GM18526 (cell line): ENCODE data around the gene P4HA1.

Experiments
- POLR2A ChIP-seq: IDR thresholded peaks from 3 replicates; pipeline ENCODE4 v1.6.1; 2011; ENCODE audit not compliant: insufficient read length; ENCODE audit errors: extremely low read depth

P4HA1 gene

GRCh38 chr10:73096041-73096448 lies 621 bp downstream of the P4HA1 start:
- peak; percentile 23 for TF ChIP-seq POLR2A

- no peak for TF ChIP-seq POLR2A
These were observed 1.1 kb downstream of the P4HA1 start for GRCh38 chr10:73095481-73096021.

- no peak for TF ChIP-seq POLR2A
These were observed 1.6 kb downstream of the P4HA1 start for GRCh38 chr10:73094986-73095480.

DNA sequence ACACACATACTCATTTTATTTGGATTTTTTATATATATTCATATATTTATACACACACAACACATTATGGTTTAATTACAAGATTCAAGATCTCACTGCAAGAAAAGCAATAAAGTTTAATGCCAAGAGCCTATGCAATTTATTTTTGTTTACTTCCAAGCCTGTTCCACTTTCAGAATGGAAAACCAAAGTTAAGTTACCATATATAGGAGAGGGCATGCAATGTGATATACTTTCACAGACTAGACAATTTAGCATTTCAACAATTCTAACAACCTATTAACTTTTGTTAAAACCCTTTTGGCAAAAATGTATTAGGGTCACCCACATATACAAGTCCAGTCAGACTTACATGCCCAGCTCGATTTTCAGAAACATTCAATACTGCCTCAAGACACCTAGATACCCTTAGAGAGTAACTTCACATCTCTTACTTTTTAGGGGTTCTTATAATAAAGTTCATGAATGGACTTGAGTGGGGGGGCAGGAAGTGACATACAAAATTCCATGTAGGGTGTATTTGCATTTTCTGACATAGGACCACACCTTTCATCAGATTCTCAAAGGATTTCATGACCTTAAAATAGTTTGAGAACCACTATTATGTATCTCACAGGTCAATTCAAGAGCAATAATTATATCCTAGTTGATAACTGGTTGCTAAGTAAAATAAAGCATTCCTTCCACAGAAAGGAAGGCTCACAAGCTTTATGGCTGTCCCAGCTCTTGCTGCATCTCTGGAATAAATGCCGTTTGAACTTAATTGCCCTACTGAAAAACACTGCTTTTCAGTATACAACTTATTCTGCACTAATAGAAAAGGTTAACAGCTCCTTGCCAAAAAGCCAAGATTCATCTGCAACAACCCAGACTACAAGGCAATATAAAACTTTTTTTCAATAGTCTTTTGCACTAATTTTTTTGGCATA lies 2.5 kb downstream of the P4HA1 start:
- no peak for TF ChIP-seq POLR2A

DNA sequence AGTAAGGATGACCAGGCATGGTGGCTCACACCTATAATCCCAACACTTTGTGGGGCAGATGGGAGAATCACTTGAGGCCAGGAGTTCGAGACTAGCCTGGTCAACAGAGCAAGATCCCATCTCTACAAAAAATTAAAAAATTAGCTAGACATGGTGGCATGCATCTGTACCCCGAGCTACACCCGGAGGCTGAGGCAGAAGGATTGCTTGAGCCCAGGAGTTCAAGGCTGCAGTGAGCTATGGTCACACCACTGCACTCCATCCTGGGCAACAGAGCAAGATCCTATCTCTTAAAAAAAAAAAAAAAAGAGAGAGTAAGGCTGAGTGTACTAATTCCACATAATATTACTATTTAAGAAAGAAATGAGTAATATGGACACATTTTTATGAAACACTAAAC lies 3.8 kb downstream of the P4HA1 start:
- TF ChIP-seq POLR2A = no peak

DNA sequence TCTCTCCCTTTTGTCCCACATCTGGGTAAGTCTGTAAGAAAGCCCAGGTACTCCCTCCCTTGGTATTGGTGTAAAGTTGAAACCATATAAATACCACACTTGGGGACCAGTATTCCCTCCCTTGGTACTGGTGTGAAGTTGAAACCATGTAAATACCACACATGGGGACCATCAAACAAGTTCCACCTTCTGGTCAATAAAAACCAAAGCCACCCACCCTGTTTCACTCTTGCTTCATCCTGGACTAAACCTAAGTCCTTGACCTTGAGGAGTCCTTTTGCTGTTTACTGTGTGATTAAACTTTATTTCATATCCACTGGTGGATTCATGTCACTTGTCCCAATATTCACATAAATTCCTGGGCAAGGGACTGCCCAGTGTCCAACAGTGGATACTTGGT lies 8.4 kb downstream of the P4HA1 start:
- TF ChIP-seq POLR2A = no peak

DNA sequence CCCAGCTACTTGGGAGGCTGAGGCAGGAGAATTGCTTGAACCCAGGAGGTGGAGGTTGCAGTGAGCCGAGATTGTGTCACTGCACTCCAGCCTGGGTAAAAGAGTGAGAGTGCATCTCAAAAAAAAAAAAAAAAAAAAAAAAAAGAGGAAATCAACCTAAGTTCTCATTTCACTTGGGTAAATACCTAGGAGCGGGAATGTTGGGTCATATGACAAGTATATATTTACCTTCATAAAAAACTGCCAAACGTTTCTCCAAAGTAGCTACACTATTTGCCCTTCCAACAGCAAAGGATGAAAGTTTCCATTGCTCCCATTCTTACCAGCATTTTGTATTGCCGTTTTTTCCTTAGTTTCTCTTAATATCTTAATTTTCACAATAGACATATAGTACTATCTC lies 9.8 kb downstream of the P4HA1 start:
- TF ChIP-seq POLR2A = no peak

DNA sequence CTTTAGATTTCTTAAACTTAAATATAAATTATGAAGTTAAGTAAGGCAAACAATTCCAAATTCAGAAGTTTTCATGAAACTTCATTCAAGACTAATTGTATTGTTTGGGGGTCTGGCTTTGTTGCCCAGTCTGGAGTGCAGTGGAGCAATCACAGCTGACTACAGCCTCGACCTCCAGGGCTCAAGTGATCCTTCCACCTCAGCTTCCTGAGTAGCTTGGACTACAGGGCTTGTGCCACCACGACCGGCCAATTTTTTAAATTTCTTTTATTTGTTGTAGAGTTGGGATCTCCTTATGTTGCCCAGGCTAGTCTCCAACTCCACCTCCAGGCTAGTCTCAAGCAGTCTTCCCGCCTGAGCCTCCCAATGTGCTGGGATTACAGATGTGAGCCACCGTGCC lies 12.5 kb downstream of the P4HA1 start:
- no peak for TF ChIP-seq POLR2A

DNA sequence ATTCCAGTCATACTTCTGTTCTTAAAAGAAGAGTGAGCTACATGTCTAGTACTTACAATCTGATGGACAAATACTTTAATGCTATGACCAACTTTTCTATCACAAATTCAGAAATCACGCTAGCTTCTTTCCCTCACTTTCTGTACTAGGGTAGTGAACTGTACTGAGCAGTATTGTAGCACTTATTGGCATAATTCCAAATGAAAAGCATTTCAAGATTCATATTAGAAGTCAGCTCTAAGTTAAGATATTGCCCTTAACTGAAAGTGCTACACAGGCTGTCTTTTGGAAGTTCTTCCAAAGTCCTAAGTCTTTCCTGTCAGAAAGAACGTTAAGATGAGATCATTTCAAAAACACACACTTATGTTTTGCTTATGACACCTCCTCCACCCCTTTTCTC lies 13.4 kb downstream of the P4HA1 start:
- no peak for TF ChIP-seq POLR2A

DNA sequence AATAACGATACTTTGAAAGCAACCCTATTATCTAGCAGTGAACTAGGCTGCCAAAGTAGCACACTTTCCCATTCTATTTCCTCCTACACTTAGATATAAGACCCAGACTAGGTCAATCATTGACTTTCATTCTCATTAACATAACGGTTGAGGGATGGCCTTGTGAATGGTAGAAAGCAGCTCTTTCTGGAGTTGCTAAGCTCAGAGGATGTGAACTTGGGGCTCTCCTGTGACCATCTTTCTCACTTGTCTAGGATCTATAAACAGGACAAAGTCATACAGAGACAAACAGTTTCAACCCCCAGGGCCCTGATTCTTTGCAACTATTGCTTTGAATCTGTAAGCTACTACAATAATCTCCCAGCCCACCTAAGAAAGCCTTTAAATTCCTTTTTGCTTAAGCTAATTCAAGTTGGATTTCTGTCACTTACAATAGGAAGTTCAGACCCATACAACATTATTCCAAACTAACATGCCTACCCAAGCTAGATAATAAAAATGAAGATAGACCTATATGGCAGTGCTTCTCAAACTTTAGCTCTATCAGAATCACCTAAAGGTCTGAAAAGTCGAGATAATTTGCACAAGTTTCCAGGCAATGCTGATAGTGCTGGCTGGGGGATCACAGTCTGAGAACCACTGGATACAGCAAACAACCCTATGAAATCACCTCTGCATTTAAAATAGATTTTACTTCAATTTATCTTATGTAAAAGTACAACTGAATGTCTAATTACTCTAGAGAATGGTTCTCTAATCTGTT lies 16.7 kb downstream of the P4HA1 start:
- TF ChIP-seq POLR2A = no peak

DNA sequence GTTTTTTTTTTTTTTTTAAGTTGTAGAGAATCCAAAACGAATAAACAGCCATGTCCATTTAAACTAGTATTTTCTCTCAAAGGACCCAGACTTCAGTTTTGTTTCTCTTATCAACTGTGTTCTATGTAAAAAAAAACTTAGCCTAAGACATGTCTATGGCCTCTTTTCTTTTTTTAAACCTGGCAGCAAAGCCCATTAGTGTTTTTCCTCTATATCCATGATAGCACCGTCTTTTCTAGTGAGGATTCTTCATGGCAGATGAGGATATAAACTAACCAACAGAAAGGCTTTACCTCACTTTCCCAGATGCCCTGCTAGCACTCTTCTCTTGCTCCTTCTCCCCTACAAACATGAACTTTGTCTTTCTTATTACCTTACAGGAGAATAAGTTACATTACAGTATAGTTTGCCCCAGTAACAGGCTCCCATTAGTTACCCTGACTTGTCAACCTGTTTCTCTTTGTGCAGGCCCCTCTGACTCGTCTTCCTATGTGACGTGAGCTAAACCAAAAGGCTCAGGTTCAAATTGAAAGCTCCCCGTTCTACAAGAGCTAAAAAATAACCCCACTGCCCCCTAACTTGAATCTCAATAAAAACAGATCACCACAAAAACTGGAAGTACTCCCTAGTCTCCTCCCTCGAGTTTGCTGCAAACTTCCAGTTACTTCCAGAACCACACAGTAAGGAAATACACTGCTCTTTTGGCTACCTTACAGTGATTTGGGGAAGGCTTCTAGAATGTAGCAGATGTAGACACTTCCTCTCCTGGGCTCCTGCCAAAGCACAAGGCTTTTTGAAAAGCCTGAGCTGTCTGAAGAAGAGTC lies 20.1 kb downstream of the P4HA1 start:
- TF ChIP-seq POLR2A = no peak

DNA sequence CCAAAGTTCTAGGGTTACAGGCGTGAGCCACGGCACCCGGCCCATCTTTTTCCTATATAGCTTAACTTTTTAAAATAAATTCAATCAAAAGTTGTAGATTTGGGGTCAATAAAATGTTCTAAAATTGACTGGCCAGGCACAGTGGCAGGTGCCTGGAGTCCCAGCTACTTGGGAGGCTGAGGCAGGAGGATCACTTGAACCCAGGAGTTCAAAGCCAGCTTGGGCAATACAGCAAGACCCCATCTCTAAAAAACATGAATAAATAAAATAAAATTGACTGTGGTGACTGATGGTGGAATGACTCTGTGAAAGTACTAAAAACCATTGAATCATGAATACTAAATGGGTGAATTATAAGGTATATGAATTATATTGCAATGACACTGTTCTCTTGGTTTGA lies 20.8 kb downstream of the P4HA1 start:
- no peak for TF ChIP-seq POLR2A

DNA sequence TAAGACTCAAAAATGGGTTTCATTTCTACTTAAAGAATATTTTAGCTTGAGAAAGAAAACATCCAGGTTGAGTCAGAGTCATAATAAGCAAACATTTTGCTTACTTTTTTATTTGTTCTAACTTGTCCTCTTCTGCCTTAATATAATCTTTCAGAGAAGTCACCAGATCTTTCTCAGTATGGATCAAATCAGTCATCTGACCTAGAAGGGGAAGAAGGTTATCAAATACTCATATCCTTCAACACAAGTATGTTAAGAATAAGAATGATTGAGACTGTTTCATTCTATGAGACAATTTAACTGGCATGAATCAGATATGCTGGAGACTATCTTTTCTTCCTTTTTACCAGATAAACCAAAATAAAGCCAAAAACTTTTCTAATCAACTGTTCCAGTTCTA lies 23.0 kb downstream of the P4HA1 start:
- no peak for TF ChIP-seq POLR2A

DNA sequence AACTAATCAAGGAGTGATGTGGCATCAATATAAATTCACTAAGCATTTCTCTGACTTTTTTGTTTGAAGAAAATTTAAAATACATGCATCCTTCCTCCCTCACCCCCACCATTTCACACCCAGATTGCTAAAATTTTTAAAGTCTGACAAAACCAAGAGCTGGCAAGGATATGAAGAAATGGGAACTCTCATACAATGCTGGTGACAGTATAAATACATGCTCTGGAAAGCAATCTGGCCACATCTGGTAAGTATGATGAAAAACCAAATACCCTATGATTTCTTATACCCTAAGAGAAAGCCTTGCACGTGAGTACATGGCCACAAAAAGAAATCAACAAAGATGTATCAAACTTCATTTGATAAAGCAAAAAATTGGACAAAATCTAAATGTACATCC lies 31.2 kb downstream of the P4HA1 start:
- TF ChIP-seq POLR2A = no peak

DNA sequence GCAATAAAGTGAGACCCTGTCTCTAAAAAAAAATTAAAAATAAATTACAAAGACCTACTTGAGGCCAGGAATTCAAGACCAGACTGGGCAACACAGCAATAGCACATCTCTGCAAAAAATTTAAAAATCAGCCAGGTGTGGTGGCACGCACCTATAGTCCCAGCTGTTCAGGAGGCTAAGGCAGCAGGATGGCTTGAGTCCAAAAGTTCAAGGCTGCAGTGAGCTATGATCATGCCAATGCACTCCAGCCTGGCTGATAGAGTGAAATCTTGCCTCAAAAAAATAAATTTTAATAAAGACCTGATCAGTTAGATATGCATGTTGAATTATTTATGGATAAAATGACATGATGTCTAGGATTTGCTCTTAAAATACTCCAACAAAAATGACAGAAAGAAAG lies 34.9 kb downstream of the P4HA1 start:
- no peak for TF ChIP-seq POLR2A
